ENCODE results near the gene COBL. TPM values are rescaled to one million over a fixed set of nuclear protein-coding genes. Genes with fewer than 3 reads are reported as not detected.

The COBL gene
- total RNA-seq, 2 experiments from 2014 or later = not detected

- Mint-ChIP-seq H3K36me3 (ENCODE audit: low read depth) (no peaks in the 10 kb centered on the region), H3K27me3 (peaks cover 2% of the 10 kb centered on the region), H3K9me3 (no peaks in the 10 kb centered on the region), H3K4me3 (no peak overlapping the region), H3K27ac (no peak overlapping the region), H3K4me1 (peaks cover 3% of the 10 kb centered on the region)
- DNase-seq = no peak
- ChIA-PET POLR2A (no interaction called here), CTCF (interaction anchor here (1.1 kb wide), 1 partner anchor 449 kb away, joined by 3 read pairs; no protein-coding TSS in a partner anchor)
Observed at GRCh38 chr7:51128545-51129435, 187.8 kb downstream of the COBL start.

GRCh38 chr7:51127618-51127904 lies 189.0 kb downstream of the COBL start:
- H3K4me3 Mint-ChIP-seq = no peak overlapping the region

GRCh38 chr7:51126813-51127617 lies 189.6 kb downstream of the COBL start:
- H3K4me1 Mint-ChIP-seq = peaks cover 19% of the 10 kb centered on the region
- ChIA-PET CTCF (interaction anchor here (1.8 kb wide), 1 partner anchor 34 kb away, joined by 6 read pairs; no protein-coding TSS in a partner anchor), POLR2A (no interaction called here)
- H3K36me3 Mint-ChIP-seq (ENCODE audit: low read depth) = no peaks in the 10 kb centered on the region
- H3K27ac Mint-ChIP-seq = no peak overlapping the region
- H3K9me3 Mint-ChIP-seq = no peaks in the 10 kb centered on the region
- H3K27me3 Mint-ChIP-seq = no peaks in the 10 kb centered on the region
- no peak overlapping the region for H3K4me3 Mint-ChIP-seq
- no peak for DNase-seq

More at GRCh38 chr7:51127618-51127904, 189.0 kb downstream of the COBL start:
- Mint-ChIP-seq H3K9me3 (no peaks in the 10 kb centered on the region), H3K27ac (no peak overlapping the region), H3K4me1 (peaks cover 14% of the 10 kb centered on the region), H3K36me3 (ENCODE audit: low read depth) (no peaks in the 10 kb centered on the region), H3K27me3 (peaks cover 2% of the 10 kb centered on the region)
- ChIA-PET POLR2A (no interaction called here), CTCF (interaction anchor here (1.8 kb wide), 1 partner anchor 33 kb away, joined by 6 read pairs; no protein-coding TSS in a partner anchor)
- DNase-seq = no peak

- H3K9me3 Mint-ChIP-seq = no peaks in the 10 kb centered on the region
- H3K36me3 Mint-ChIP-seq (ENCODE audit: low read depth) = no peaks in the 10 kb centered on the region
- H3K4me3 Mint-ChIP-seq = no peak overlapping the region
- no peaks in the 10 kb centered on the region for H3K27me3 Mint-ChIP-seq
- CTCF ChIA-PET = interaction anchor here (1.8 kb wide), 1 partner anchor 35 kb away, joined by 6 read pairs; no protein-coding TSS in a partner anchor
- H3K4me1 Mint-ChIP-seq = peaks cover 26% of the 10 kb centered on the region
- no peak for DNase-seq
- POLR2A ChIA-PET = no interaction called here
- H3K27ac Mint-ChIP-seq = no peak overlapping the region
Observed at GRCh38 chr7:51126324-51126723, 190.3 kb downstream of the COBL start.

- Mint-ChIP-seq H3K9me3 (no peaks in the 10 kb centered on the region), H3K27me3 (peaks cover 2% of the 10 kb centered on the region), H3K4me1 (peaks cover 34% of the 10 kb centered on the region), H3K36me3 (ENCODE audit: low read depth) (no peaks in the 10 kb centered on the region), H3K27ac (no peak overlapping the region), H3K4me3 (no peak overlapping the region)
- CTCF ChIA-PET = interaction anchor here (1.8 kb wide), 1 partner anchor 16 kb away, joined by 5 read pairs; no protein-coding TSS in a partner anchor
- no peak for DNase-seq
- POLR2A ChIA-PET = no interaction called here
Observed at GRCh38 chr7:51124321-51124720, 192.3 kb downstream of the COBL start.

- H3K27ac Mint-ChIP-seq = peak overlapping the region; percentile 83
- H3K4me3 Mint-ChIP-seq = no peak overlapping the region
- CTCF ChIA-PET = no interaction called here
- DNase-seq = peak; percentile 73
- H3K27me3 Mint-ChIP-seq = peaks cover 2% of the 10 kb centered on the region
- peaks cover 34% of the 10 kb centered on the region for H3K4me1 Mint-ChIP-seq
- H3K36me3 Mint-ChIP-seq (ENCODE audit: low read depth) = no peaks in the 10 kb centered on the region
- POLR2A ChIA-PET = no interaction called here
- no peaks in the 10 kb centered on the region for H3K9me3 Mint-ChIP-seq
Observed at GRCh38 chr7:51123322-51124019, 193.1 kb downstream of the COBL start.

- Mint-ChIP-seq H3K9me3 (no peaks in the 10 kb centered on the region), H3K27ac (peak overlapping the region; percentile 69), H3K27me3 (peaks cover 4% of the 10 kb centered on the region), H3K4me3 (peak overlapping the region; percentile 25), H3K36me3 (ENCODE audit: low read depth) (no peaks in the 10 kb centered on the region), H3K4me1 (peaks cover 34% of the 10 kb centered on the region)
- DNase-seq = no peak
- CTCF ChIA-PET = interaction anchor here (0.9 to 2.5 kb wide), 4 partner anchors 15 to 458 kb away, joined by 3 to 13 read pairs (median 6); no protein-coding TSS in a partner anchor
- POLR2A ChIA-PET = interaction anchor here (1.4 kb wide), 1 partner anchor 18 kb away, joined by 6 read pairs; no protein-coding TSS in a partner anchor
Observed at GRCh38 chr7:51121931-51122425, 194.6 kb downstream of the COBL start.

- POLR2A ChIA-PET = interaction anchor here (1.4 kb wide), 1 partner anchor 19 kb away, joined by 6 read pairs; no protein-coding TSS in a partner anchor
- H3K9me3 Mint-ChIP-seq = peaks cover under 1% of the 10 kb centered on the region
- peaks cover 5% of the 10 kb centered on the region for H3K27me3 Mint-ChIP-seq
- H3K36me3 Mint-ChIP-seq (ENCODE audit: low read depth) = no peaks in the 10 kb centered on the region
- H3K4me3 Mint-ChIP-seq = peak overlapping the region; percentile 25
- peak overlapping the region; percentile 69 for H3K27ac Mint-ChIP-seq
- CTCF ChIA-PET = interaction anchor here (1.5 to 2.5 kb wide), 3 partner anchors 16 to 40 kb away, joined by 6 to 13 read pairs (median 6); no protein-coding TSS in a partner anchor
- peaks cover 34% of the 10 kb centered on the region for H3K4me1 Mint-ChIP-seq
- no peak for DNase-seq
Observed at GRCh38 chr7:51121036-51121790, 195.4 kb downstream of the COBL start.

GRCh38 chr7:51118628-51119027 lies 198.0 kb downstream of the COBL start:
- Mint-ChIP-seq H3K27ac (no peak overlapping the region), H3K27me3 (peaks cover 15% of the 10 kb centered on the region), H3K4me3 (no peak overlapping the region), H3K9me3 (peaks cover 2% of the 10 kb centered on the region), H3K36me3 (ENCODE audit: low read depth) (no peaks in the 10 kb centered on the region), H3K4me1 (peaks cover 29% of the 10 kb centered on the region)
- CTCF ChIA-PET = interaction anchor here (1.2 to 1.5 kb wide), 2 partner anchors 42 to 45 kb away, joined by 4 to 6 read pairs; no protein-coding TSS in a partner anchor
- no peak for DNase-seq
- POLR2A ChIA-PET = no interaction called here

- Mint-ChIP-seq H3K4me1 (no peaks in the 10 kb centered on the region), H3K9me3 (peaks cover 2% of the 10 kb centered on the region), H3K4me3 (no peak overlapping the region), H3K36me3 (ENCODE audit: low read depth) (no peaks in the 10 kb centered on the region), H3K27ac (no peak overlapping the region), H3K27me3 (peaks cover 14% of the 10 kb centered on the region)
- no peak for DNase-seq
- ChIA-PET POLR2A (no interaction called here), CTCF (no interaction called here)
Observed at GRCh38 chr7:51114501-51114900, 202.1 kb downstream of the COBL start.

GRCh38 chr7:51113962-51114361 lies 202.6 kb downstream of the COBL start:
- peaks cover 2% of the 10 kb centered on the region for H3K9me3 Mint-ChIP-seq
- H3K27ac Mint-ChIP-seq = no peak overlapping the region
- H3K4me3 Mint-ChIP-seq = no peak overlapping the region
- ChIA-PET CTCF (no interaction called here), POLR2A (no interaction called here)
- no peaks in the 10 kb centered on the region for H3K36me3 Mint-ChIP-seq (ENCODE audit: low read depth)
- DNase-seq = no peak
- no peaks in the 10 kb centered on the region for H3K4me1 Mint-ChIP-seq
- peaks cover 14% of the 10 kb centered on the region for H3K27me3 Mint-ChIP-seq

GRCh38 chr7:51113560-51113959 lies 203.0 kb downstream of the COBL start:
- POLR2A ChIA-PET = no interaction called here
- CTCF ChIA-PET = interaction anchor here (1.3 kb wide), 1 partner anchor 48 kb away, joined by 3 read pairs; no protein-coding TSS in a partner anchor
- peaks cover 2% of the 10 kb centered on the region for H3K9me3 Mint-ChIP-seq
- H3K36me3 Mint-ChIP-seq (ENCODE audit: low read depth) = no peaks in the 10 kb centered on the region
- no peaks in the 10 kb centered on the region for H3K4me1 Mint-ChIP-seq
- DNase-seq = no peak
- H3K4me3 Mint-ChIP-seq = no peak overlapping the region
- H3K27me3 Mint-ChIP-seq = peaks cover 14% of the 10 kb centered on the region
- H3K27ac Mint-ChIP-seq = no peak overlapping the region

Measured in activated CD4-positive, alpha-beta memory T cell treated with anti-CD3 and anti-CD28 coated beads, Interleukin-2, amount 10 ng/mL, durations not matched to agents 7 days and 5 days (primary cell).